GM19438 (cell line): ENCODE results near the gene SERPINB7.

Experiments
- ATAC-seq: cut with Tn5 transposase; IDR thresholded peaks from one replicate; pipeline ENCODE4 v1.9.1; 2021; ENCODE audit warnings: low read depth; ENCODE audit not compliant: unreplicated experiment

SERPINB7 gene

DNA sequence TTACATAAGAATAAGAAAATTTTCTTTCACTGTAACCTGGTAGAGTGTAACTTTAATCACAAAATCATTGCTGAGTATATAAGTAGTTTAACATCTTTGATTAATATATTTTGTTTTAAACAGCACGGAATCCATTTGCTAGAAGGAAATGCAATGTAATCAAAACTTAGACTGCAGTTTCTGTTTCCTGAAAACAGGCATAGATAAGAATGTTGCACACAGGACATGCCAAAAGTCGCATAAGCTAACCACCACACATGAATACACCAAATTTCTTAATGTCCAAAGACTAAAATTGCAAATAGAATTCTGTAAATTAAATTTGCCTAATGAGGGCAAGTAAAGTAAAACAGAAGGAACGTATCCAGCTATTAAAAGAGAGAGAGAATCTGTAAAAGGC is 61.2 kb downstream of the SERPINB7 start:
- ATAC-seq = no peak

DNA sequence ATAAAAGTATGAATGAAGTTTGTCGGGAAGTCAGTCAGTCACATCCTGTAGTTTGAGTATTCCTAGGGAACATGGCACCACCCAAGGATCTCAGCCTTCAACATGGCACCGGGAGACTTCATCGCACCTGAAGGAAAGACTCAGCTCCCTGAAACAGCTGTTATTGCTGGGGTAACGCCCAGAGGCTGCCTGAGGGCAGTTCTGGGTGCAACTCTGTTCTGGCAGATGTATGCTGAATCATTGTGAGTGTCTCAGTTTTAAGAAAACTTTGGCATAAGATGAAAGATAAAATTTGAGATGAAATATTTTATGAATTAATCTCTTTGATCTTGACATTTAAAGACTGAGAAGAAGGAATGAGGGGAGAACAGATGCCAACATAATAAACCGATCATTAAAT is 62.4 kb downstream of the SERPINB7 start:
- ATAC-seq = no peak

DNA sequence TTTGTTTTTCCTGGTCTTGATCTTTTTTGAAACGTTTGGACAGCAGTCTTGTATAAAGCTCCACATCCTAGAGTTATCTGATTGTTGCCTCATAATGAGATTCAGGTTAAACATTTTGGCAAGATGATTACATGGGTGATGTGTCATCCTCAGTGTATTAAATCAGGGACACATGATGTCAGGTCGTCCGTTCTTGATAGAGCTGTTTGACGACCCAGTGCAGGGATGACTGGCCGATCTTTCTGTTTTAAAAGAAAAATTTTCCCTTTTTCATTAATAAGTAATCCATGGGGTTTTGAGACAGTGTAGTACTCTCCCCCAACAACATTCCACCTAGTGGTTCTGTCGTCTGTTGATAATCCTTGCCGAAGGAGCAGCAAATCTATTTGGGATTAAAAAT is 67.8 kb downstream of the SERPINB7 start:
- no peak for ATAC-seq

DNA sequence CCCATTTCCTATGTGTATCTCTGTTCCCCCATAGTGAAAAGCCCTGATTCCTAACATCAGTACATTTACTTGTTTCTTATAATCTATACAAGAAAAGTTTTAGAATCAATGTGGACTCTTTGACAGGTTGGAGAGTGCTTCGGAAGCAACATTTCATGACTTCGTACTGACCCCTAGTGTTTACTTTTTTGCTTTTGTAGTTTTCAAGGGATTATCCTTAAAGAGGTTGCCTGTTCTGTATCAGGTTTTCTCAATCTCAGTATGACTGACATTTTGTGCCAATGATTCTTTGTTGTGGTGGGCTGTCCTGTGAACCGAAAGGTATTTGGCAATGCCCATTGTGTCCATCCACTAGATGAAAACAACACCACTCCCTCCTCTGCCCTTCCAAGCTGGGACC is 69.0 kb downstream of the SERPINB7 start:
- peak; percentile 75 for ATAC-seq

DNA sequence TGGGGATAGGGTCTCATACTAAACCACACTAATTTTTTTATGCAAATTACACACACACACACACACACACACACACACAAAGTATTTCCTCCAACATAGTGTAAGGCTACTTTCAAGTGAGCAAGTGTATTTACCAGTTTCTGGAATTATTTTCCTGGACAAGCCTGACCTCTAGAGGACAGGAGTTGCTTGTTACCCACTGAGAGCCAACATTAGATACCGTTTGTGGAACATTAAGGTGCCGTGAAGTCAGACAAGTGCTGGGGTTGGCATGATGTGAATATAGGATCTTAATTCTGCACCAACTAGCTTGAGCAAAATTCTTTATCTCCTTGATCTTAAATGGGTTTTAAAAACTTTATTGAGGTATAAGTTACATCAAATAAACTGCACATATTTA is 72.9 kb downstream of the SERPINB7 start:
- no peak for ATAC-seq

DNA sequence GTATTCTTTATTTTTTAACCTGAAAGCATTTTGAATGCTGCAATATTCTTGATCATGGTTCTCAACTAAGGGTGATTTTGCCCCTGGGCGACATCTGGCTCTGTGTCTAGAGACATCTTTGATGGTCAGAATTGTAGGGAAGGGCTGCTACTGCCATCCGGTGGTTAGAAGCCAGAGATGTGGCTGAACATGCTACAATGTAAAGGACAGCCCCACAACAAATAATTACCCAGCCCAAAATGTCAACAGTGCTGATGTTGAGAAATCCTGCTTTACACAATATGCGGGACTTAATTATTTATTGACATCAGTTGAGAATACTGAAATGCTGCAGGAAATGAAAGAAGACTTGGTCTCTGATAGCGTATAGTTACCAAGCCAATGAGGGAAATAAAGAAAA is 74.8 kb downstream of the SERPINB7 start:
- peak; percentile 65 for ATAC-seq

DNA sequence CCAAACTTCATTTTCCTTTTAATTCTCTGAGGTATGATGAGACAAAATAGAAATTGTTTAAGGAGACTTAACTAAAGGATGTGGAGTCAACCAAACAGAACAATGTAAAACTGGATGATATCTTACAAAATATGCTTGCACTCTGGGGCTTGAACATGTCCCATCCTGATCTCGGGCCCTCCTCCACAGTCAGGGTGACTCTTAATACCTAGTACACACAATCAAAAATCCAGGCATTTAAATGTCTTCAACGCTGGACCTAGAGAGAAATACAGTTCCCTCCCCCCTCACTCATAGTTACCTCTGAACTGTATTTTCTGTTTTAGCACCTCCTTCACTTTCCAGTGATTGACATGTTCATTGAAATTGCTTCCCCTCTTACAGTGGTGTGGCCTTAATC is 75.4 kb downstream of the SERPINB7 start:
- no peak for ATAC-seq
